ENCODE data around the gene SPECC1L. TPM values are rescaled to one million over a fixed set of nuclear protein-coding genes. Genes with fewer than 3 reads are reported as not detected.

The SPECC1L gene
- total and polyA plus RNA-seq, 7 donors: 17.4 to 52.6 (median 28.8) TPM

DNA sequence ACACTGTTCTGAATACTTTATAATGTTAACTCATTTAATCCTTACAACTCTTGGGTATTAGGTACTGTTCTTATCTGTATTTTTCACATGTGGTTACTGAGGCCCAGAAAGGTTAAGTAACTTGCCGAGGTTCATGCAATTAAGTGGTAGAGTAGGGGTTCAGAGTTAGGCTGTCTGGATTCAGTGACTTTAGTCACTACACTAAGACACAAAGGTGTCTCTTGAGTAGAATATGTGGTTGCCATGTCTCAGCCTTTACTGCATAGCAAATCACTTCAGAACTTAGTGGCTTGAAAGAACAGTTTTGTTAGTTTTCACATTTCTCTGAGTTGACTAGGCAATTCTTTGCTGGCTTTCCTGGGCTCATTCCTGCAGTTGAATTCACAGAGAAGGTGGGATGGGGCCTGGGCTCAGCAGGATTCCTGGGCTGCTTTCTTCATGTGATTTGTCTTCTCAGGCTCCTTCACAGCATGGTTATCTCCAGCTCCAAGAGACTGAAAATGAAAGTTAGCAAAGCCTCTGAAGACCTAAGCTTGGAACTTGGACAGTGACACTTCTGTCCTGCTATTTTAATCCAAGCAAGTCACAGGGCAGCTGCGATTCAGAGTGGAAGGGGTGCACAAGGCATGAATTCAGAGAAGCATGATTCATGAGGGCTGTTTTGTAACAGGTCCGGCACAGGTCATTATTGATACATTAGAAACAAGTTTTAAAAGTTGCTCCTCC, 68.3 kb downstream of the SPECC1L start:
- Histone ChIP-seq H3K27me3 (no peaks in the 10 kb centered on the region), H3K36me3 (peaks cover 12 to 92% (median 40%) of the 10 kb centered on the region in 4 donors), H3K4me1 (no peaks in the 10 kb centered on the region), H3K27ac (no peak overlapping the region), H3K4me3 (no peak overlapping the region), H3K9me3 (no peaks in the 10 kb centered on the region)
- no peak for DNase-seq
- no peak for TF ChIP-seq EP300 (IDR thresholded peaks at IDR 0.05)
- 78 to 81% methylated on average over 3 of the region's 3 CpGs for WGBS, 2 donors
- intact Hi-C loops (cut with DNase I): no loop called here

DNA sequence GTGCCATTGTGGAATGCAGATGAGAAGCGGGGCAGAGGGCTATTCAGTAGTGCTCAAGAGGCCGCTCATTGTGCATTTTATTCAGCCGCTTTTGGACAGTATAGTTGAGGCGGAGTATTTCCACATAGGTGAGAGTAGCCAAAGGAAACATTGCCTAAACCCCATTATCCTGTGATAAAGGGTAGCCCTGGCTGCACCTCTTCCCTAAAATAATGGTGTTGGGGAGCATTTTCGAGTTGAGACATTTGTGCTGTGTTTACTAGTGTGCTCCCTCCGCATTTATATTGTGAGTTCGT, 68.8 kb downstream of the SPECC1L start:
- Histone ChIP-seq H3K4me3 (no peak overlapping the region), H3K27me3 (no peaks in the 10 kb centered on the region), H3K9me3 (no peaks in the 10 kb centered on the region), H3K4me1 (no peaks in the 10 kb centered on the region), H3K36me3 (peaks cover 12 to 92% (median 43%) of the 10 kb centered on the region in 4 donors), H3K27ac (no peak overlapping the region)
- intact Hi-C loops (cut with DNase I): no loop called here
- TF ChIP-seq, protein P1, sequence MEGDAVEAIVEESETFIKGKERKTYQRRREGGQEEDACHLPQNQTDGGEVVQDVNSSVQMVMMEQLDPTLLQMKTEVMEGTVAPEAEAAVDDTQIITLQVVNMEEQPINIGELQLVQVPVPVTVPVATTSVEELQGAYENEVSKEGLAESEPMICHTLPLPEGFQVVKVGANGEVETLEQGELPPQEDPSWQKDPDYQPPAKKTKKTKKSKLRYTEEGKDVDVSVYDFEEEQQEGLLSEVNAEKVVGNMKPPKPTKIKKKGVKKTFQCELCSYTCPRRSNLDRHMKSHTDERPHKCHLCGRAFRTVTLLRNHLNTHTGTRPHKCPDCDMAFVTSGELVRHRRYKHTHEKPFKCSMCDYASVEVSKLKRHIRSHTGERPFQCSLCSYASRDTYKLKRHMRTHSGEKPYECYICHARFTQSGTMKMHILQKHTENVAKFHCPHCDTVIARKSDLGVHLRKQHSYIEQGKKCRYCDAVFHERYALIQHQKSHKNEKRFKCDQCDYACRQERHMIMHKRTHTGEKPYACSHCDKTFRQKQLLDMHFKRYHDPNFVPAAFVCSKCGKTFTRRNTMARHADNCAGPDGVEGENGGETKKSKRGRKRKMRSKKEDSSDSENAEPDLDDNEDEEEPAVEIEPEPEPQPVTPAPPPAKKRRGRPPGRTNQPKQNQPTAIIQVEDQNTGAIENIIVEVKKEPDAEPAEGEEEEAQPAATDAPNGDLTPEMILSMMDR (IDR thresholded peaks at IDR 0.05): no peak
- no peak for TF ChIP-seq POLR2A (IDR thresholded peaks at IDR 0.05)
- TF ChIP-seq POLR2AphosphoS5 (IDR thresholded peaks at IDR 0.05): no peak
- TF ChIP-seq EP300 (IDR thresholded peaks at IDR 0.05): no peak
- DNase-seq: no peak
- WGBS, 2 donors: 94 to 97% methylated on average over 7 of the region's 7 CpGs

DNA sequence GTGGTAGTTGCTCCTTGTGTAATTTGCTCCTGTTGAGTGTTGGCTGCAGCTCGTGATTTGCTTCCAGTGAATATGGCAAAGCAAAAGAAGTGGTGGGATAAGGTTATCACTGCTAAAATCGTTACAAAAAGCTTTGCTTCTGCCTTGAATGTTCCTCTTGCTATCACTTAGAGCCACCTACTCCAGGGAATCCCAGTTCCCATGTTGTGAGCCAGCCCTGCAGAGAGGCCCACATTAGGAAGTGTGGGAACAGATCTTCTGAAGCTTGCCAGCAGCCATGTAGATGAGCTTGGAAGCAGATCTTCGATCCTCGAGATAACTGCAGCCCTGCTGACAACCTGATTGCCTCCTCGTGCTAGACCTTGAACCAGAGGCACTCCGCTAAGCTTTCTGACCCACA, 71.0 kb downstream of the SPECC1L start:
- Histone ChIP-seq H3K27me3 (no peaks in the 10 kb centered on the region), H3K4me1 (no peaks in the 10 kb centered on the region), H3K9me3 (no peaks in the 10 kb centered on the region), H3K36me3 (peaks cover 5 to 91% (median 39%) of the 10 kb centered on the region in 4 donors), H3K4me3 (no peak overlapping the region), H3K27ac (no peak overlapping the region)
- 93 to 95% methylated on average over 6 of the region's 6 CpGs for WGBS, 2 donors
- no peak for DNase-seq
- intact Hi-C loops (cut with DNase I): no loop called here
- TF ChIP-seq POLR2A (IDR thresholded peaks at IDR 0.05) (no peak), POLR2AphosphoS5 (IDR thresholded peaks at IDR 0.05) (no peak), EP300 (IDR thresholded peaks at IDR 0.05) (no peak)
- TF ChIP-seq, protein P1 (IDR thresholded peaks at IDR 0.05): no peak

DNA sequence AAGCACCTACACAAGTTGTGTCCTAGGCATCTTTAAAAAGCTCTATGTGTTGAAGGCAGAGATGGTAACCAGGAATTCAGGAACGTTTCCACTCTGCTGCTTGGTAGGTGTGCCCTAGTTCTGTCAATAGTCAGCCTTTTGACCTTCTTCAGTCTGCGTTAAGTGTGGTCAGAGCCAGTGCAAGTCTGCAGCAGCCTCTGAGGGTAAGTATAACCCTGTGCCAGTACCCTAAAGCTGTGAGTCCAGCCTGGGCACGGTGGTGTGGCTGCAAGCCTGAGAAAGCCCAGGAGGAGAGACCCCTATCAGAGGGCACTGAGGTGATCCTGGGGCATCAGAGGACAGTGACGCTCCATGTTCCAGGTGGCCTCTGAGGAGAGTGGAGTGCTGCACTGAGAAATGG, 80.0 kb downstream of the SPECC1L start:
- H3K27ac ChIP-seq: no peak overlapping the region
- no peak for DNase-seq
- intact Hi-C loops (cut with DNase I): no loop called here
- H3K36me3 ChIP-seq: peaks cover 9 to 88% (median 51%) of the 10 kb centered on the region in 4 donors
- no peaks in the 10 kb centered on the region for H3K27me3 ChIP-seq
- TF ChIP-seq POLR2AphosphoS5 (IDR thresholded peaks at IDR 0.05): no peak
- no peak for TF ChIP-seq POLR2A (IDR thresholded peaks at IDR 0.05)
- no peak for TF ChIP-seq EP300 (IDR thresholded peaks at IDR 0.05)
- TF ChIP-seq, protein P1 (IDR thresholded peaks at IDR 0.05): no peak
- H3K4me3 ChIP-seq: no peak overlapping the region
- H3K4me1 ChIP-seq: peaks cover 0 to 5% (median 1%) of the 10 kb centered on the region in 4 donors
- 90 to 93% methylated on average over 4 of the region's 4 CpGs for WGBS, 2 donors
- H3K9me3 ChIP-seq: no peaks in the 10 kb centered on the region

DNA sequence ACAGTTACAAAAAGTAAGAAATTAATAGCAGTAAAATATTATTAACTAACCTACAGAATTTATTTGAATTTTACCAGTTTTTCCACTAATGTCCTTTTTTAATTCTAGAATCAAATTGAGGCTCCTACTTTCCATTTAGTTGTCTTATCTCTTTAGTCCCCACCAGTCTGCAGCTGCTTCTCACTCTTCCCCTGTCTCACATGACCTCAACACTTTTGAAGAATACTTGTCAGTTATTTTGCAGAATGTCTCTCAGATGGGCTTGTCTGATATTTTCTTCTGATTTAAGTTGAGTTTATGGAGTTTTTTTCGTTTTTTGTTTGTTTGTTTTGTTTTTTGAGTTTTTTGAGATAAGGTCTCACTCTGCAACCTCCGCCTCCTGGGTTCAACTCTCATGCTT, 82.5 kb downstream of the SPECC1L start:
- Histone ChIP-seq H3K4me3 (no peak overlapping the region), H3K27me3 (no peaks in the 10 kb centered on the region), H3K27ac (no peak overlapping the region), H3K9me3 (no peaks in the 10 kb centered on the region), H3K36me3 (peaks cover 9 to 67% (median 37%) of the 10 kb centered on the region in 4 donors), H3K4me1 (peaks cover 0 to 9% (median 4%) of the 10 kb centered on the region in 4 donors)
- TF ChIP-seq EP300 (IDR thresholded peaks at IDR 0.05) (no peak), POLR2A (IDR thresholded peaks at IDR 0.05) (no peak), POLR2AphosphoS5 (IDR thresholded peaks at IDR 0.05) (no peak)
- TF ChIP-seq, protein P1 (IDR thresholded peaks at IDR 0.05): no peak
- no peak for DNase-seq
- WGBS, 2 donors: 93 to 94% methylated on average over 2 of the region's 2 CpGs
- intact Hi-C loops (cut with DNase I): no loop called here
